Osteoblast (primary cell): Measurements from ENCODE around the gene ANKRD33B. TPM values are rescaled to one million over a fixed set of nuclear protein-coding genes. Genes with fewer than 3 reads are reported as not detected.
A peak's percentile ranks its signal among the peaks of the same experiment; 100 is the strongest.
"Not testable (repeated sequence)": the region's sequence is repeated elsewhere in the genome, so short reads cannot be mapped to it uniquely, and the experiment has no call there.

Experiments used
- DNase-seq: peaks from one replicate; pipeline ENCODE4 v3.0.0; 2011; ENCODE audit warnings: low spot score, mixed read lengths; ENCODE audit not compliant: insufficient read length; ENCODE audit errors: missing footprints
- H2AFZ ChIP-seq: 2 replicates; pipeline ENCODE4 v1.6.0; 2011; ENCODE audit warnings: mild to moderate bottlenecking, low read length
- H3K27ac ChIP-seq: 2 replicates; pipeline ENCODE4 v1.5.1; 2011; ENCODE audit warnings: mild to moderate bottlenecking, low read depth, low read length, moderate library complexity
- H3K27me3 ChIP-seq: 2 replicates; pipeline ENCODE4 v1.6.0; 2012; ENCODE audit warnings: mild to moderate bottlenecking, control low read depth, inconsistent platforms, low read length, moderate library complexity; ENCODE audit not compliant: insufficient read depth
- H3K36me3 ChIP-seq: 2 replicates; pipeline ENCODE4 v1.5.1; 2011; ENCODE audit warnings: mild to moderate bottlenecking, low read length, control low read depth, moderate library complexity; ENCODE audit not compliant: insufficient read depth
- H3K4me1 ChIP-seq: 2 replicates; pipeline ENCODE4 v1.5.1; 2011; ENCODE audit warnings: mild to moderate bottlenecking, low read length, control low read depth, moderate library complexity; ENCODE audit not compliant: insufficient read depth
- H3K4me2 ChIP-seq: 2 replicates; pipeline ENCODE4 v1.6.0; 2011; ENCODE audit warnings: mild to moderate bottlenecking, low read length; ENCODE audit not compliant: insufficient read depth
- H3K4me3 ChIP-seq: fragments of 200-600 bp; sonication (generic); 3 replicates; pipeline ENCODE4 v1.5.1; 2012; ENCODE audit warnings: mild to moderate bottlenecking, low read length, inconsistent platforms; ENCODE audit not compliant: insufficient read depth
- H3K79me2 ChIP-seq: 2 replicates; pipeline ENCODE4 v1.6.0; 2012; ENCODE audit warnings: mild to moderate bottlenecking, low read length, control low read depth, inconsistent platforms; ENCODE audit not compliant: insufficient read depth
- H3K9me3 ChIP-seq: 2 replicates; pipeline ENCODE4 v1.5.1; 2011; ENCODE audit warnings: low read depth, low read length, control low read depth
- H4K20me1 ChIP-seq: 2 replicates; pipeline ENCODE4 v1.6.0; 2012; ENCODE audit warnings: mild to moderate bottlenecking, low read length, control low read depth; ENCODE audit not compliant: insufficient read depth
- total RNA-seq: library from RNA; depleted of rRNA; stranded (reverse); fragments of >200 nt; gene quantifications from 2 replicates; pipeline ENCODE4 v1.2.3, GENCODE V29; 2012
- TF ChIP-seq, protein P1 (sequence below): IDR thresholded peaks from 2 replicates; pipeline ENCODE4 v1.5.1; 2011; ENCODE audit warnings: mild to moderate bottlenecking, low read depth, low read length, moderate library complexity; ENCODE audit errors: extremely low read depth

Gene ANKRD33B
- total RNA-seq, 1 donor = 5.1 TPM

DNA sequence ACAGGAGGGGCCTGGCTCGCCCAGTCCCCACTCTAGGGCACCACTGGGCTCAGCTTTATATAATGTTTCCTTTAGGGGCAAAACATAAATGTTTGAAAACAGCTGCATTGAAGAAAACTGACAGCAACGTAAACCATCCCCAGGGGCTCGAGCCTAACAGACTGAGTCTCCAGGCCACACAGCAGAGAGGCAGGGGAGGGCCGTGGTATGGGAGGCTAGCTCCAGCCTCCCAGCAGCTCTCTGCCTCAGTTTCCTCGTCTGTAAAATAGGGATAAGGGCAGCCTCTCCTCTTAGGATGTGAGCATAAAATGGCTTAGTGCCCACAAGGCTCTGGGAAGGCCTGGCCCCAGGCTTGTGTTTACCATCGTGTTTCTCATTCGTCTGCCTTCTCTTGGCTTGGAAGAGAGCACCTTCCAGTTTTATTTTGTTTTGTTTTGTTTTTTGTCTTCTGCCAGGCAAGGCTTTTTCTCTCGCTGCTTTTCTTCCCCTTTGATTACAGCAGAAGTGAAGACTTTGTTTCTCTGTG is 2.7 kb downstream of the ANKRD33B start:
- Histone ChIP-seq H3K4me1 (peaks cover 14% of the 10 kb centered on the region), H3K4me3 (no peak overlapping the region), H3K36me3 (no peaks in the 10 kb centered on the region), H2AFZ (no peak overlapping the region), H3K4me2 (no peak overlapping the region), H3K79me2 (peaks cover 9% of the 10 kb centered on the region), H3K9me3 (no peaks in the 10 kb centered on the region), H3K27ac (no peak overlapping the region), H3K27me3 (no peaks in the 10 kb centered on the region), H4K20me1 (no peaks in the 10 kb centered on the region)
- TF ChIP-seq, protein P1, sequence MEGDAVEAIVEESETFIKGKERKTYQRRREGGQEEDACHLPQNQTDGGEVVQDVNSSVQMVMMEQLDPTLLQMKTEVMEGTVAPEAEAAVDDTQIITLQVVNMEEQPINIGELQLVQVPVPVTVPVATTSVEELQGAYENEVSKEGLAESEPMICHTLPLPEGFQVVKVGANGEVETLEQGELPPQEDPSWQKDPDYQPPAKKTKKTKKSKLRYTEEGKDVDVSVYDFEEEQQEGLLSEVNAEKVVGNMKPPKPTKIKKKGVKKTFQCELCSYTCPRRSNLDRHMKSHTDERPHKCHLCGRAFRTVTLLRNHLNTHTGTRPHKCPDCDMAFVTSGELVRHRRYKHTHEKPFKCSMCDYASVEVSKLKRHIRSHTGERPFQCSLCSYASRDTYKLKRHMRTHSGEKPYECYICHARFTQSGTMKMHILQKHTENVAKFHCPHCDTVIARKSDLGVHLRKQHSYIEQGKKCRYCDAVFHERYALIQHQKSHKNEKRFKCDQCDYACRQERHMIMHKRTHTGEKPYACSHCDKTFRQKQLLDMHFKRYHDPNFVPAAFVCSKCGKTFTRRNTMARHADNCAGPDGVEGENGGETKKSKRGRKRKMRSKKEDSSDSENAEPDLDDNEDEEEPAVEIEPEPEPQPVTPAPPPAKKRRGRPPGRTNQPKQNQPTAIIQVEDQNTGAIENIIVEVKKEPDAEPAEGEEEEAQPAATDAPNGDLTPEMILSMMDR = no peak
- peak; percentile 46 for DNase-seq

DNA sequence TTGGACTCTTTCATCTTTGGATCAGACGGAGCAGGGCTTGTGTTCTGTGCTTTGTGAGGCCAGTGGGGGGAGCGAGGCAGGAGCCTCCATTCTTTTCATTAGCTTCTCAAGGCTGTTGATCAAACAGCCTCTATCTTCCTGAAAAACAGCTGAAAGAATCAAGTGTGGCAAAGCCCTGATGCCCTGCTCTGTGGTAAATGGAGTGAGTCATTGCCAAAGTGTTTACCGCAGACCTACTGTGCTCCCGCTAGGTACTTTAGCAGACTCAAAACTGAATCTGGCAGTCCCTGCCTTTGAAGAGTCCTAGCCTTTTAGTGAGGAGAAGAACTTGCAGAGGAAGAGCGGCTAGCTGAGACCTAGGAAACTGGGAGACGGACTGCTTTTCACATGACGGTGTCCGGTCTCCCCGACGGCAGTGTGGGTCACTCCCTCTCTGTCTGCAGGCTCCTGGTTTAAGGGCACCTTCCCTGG is 3.3 kb downstream of the ANKRD33B start:
- TF ChIP-seq, protein P1 = no peak
- no peak overlapping the region for H3K27ac ChIP-seq
- H4K20me1 ChIP-seq = no peaks in the 10 kb centered on the region
- H3K79me2 ChIP-seq = peaks cover 9% of the 10 kb centered on the region
- H3K36me3 ChIP-seq = no peaks in the 10 kb centered on the region
- H3K9me3 ChIP-seq = no peaks in the 10 kb centered on the region
- no peaks in the 10 kb centered on the region for H3K27me3 ChIP-seq
- DNase-seq = peak; percentile 47
- H3K4me1 ChIP-seq = peaks cover 14% of the 10 kb centered on the region
- H3K4me2 ChIP-seq = no peak overlapping the region
- no peak overlapping the region for H3K4me3 ChIP-seq
- H2AFZ ChIP-seq = no peak overlapping the region

DNA sequence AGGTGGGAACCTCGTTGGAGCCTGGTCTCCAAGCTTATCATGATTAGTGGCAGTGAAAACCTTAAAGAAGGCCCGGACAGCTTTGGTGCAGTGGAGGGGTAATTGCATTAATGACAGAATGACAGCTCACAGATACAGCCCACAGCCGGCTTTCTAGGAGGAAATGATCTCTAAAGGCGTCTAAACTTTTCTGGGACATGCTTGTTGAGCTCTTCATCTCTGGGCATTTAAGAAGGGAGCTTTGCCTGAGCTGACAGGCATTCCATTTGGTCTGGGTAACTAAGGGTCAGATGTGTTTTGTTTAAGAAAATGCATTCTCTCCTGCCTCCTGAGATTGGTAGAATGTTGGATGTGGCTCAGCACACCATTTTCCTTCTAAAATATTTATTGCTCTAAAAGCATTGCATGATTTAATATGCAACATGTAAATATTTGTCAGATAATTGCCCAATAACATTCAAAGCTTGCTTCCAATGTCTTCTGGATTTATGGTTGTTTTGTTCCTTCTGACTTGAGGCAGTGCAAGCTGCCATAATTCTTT is 4.0 kb downstream of the ANKRD33B start:
- Histone ChIP-seq H3K4me1 (peaks cover 14% of the 10 kb centered on the region), H3K9me3 (no peaks in the 10 kb centered on the region), H3K4me2 (no peak overlapping the region), H4K20me1 (no peaks in the 10 kb centered on the region), H3K36me3 (no peaks in the 10 kb centered on the region), H3K27me3 (no peaks in the 10 kb centered on the region), H2AFZ (no peak overlapping the region), H3K79me2 (peaks cover 9% of the 10 kb centered on the region), H3K4me3 (no peak overlapping the region), H3K27ac (no peak overlapping the region)
- peak; percentile 87 for DNase-seq
- TF ChIP-seq, protein P1 = no peak

DNA sequence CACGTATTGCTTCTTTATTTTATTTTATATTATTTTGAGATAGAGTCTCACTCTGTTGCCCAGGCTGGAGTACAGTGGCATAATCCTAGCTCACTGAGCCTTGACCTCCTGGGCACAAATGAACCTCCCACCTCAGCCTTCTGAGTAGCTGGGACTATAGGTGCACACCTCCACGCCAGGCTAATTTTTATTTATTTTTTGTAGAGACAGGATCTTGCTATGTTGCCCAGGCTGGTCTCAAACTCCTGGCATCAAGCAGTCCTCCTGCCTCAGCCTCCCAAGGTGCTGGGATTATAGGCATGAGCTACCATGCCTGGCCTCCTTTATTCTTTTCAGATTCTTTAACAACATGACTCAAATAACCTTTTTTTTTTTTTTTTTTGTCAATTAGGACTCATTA is 6.7 kb downstream of the ANKRD33B start:
- H3K4me1 ChIP-seq, DNase-seq, H4K20me1 ChIP-seq, H3K4me3 ChIP-seq, H3K27ac ChIP-seq, H3K4me2 ChIP-seq, H3K9me3 ChIP-seq, H2AFZ ChIP-seq, H3K36me3 ChIP-seq, H3K27me3 ChIP-seq, H3K79me2 ChIP-seq: not testable (repeated sequence)
